Neural cell (in vitro differentiated cells): ENCODE data around the gene RASAL2.

Experiments used
- EP300 ChIP-seq: fragments of 450-650 bp; conservative IDR thresholded peaks from 2 replicates; pipeline ENCODE4 v1.6.1; 2014; ENCODE audit warnings: antibody characterized with exemption, mild to moderate bottlenecking, moderate library complexity; ENCODE audit not compliant: poor library complexity, severe bottlenecking
- EZH2 ChIP-seq: fragments of 200-600, 300-800 bp; shearing (Covaris generic), sonication (generic); IDR thresholded peaks from 2 replicates; pipeline ENCODE4 v1.6.1; 2014; ENCODE audit warnings: antibody characterized with exemption, low read length, borderline replicate concordance, mild to moderate bottlenecking; ENCODE audit not compliant: insufficient read depth, poor library complexity, severe bottlenecking
- POLR2AphosphoS5 ChIP-seq: IDR thresholded peaks from 2 replicates; pipeline ENCODE4 v1.6.1; 2012
- RAD21 ChIP-seq: fragments of 450-650 bp; conservative IDR thresholded peaks from 2 replicates; pipeline ENCODE4 v1.6.1; 2014; ENCODE audit warnings: antibody characterized with exemption, mild to moderate bottlenecking, moderate library complexity
- SMC3 ChIP-seq: fragments of 450-650 bp; conservative IDR thresholded peaks from 2 replicates; pipeline ENCODE4 v1.6.1; 2014; ENCODE audit warnings: antibody characterized with exemption, mild to moderate bottlenecking, moderate library complexity; ENCODE audit not compliant: poor library complexity
- TAF1 ChIP-seq: IDR thresholded peaks from 2 replicates; pipeline ENCODE4 v1.6.1; 2012; ENCODE audit warnings: low read depth
- TF ChIP-seq, protein P1 (sequence below): fragments of 450-650 bp; IDR thresholded peaks from 2 replicates; pipeline ENCODE4 v1.5.1; 2014; ENCODE audit warnings: antibody characterized with exemption, mild to moderate bottlenecking, moderate library complexity; ENCODE audit not compliant: poor library complexity, severe bottlenecking
- TF ChIP-seq, protein P2 (sequence below): IDR thresholded peaks from 2 replicates; pipeline ENCODE4 v1.6.1; 2012; ENCODE audit warnings: borderline replicate concordance

DNA sequence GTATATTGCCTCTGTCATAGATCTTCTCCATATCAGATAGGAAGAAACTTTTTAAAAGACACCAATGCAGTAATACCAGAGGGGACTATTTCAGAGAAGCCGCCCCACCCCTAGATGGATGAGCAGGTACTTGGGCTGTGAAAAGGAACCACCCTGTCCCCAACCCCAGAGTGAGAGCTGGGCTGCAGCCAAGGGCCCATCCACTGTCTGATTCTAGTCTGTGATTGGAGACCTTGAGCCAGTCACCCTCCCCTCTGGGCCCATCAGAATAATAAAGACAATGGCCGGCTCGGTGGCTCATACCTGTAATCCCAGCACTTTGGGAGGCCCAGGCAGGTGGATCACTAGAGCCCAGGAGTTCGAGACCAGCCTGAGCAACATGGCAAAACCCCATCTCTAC, 397.8 kb downstream of the RASAL2 start:
- no peak for TF ChIP-seq EP300
- TF ChIP-seq, protein P1, sequence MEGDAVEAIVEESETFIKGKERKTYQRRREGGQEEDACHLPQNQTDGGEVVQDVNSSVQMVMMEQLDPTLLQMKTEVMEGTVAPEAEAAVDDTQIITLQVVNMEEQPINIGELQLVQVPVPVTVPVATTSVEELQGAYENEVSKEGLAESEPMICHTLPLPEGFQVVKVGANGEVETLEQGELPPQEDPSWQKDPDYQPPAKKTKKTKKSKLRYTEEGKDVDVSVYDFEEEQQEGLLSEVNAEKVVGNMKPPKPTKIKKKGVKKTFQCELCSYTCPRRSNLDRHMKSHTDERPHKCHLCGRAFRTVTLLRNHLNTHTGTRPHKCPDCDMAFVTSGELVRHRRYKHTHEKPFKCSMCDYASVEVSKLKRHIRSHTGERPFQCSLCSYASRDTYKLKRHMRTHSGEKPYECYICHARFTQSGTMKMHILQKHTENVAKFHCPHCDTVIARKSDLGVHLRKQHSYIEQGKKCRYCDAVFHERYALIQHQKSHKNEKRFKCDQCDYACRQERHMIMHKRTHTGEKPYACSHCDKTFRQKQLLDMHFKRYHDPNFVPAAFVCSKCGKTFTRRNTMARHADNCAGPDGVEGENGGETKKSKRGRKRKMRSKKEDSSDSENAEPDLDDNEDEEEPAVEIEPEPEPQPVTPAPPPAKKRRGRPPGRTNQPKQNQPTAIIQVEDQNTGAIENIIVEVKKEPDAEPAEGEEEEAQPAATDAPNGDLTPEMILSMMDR = no peak
- no peak for TF ChIP-seq EZH2
- TF ChIP-seq POLR2AphosphoS5 = no peak
- TF ChIP-seq RAD21 = no peak
- TF ChIP-seq TAF1 = no peak
- TF ChIP-seq SMC3 = no peak
- TF ChIP-seq, protein P2, sequence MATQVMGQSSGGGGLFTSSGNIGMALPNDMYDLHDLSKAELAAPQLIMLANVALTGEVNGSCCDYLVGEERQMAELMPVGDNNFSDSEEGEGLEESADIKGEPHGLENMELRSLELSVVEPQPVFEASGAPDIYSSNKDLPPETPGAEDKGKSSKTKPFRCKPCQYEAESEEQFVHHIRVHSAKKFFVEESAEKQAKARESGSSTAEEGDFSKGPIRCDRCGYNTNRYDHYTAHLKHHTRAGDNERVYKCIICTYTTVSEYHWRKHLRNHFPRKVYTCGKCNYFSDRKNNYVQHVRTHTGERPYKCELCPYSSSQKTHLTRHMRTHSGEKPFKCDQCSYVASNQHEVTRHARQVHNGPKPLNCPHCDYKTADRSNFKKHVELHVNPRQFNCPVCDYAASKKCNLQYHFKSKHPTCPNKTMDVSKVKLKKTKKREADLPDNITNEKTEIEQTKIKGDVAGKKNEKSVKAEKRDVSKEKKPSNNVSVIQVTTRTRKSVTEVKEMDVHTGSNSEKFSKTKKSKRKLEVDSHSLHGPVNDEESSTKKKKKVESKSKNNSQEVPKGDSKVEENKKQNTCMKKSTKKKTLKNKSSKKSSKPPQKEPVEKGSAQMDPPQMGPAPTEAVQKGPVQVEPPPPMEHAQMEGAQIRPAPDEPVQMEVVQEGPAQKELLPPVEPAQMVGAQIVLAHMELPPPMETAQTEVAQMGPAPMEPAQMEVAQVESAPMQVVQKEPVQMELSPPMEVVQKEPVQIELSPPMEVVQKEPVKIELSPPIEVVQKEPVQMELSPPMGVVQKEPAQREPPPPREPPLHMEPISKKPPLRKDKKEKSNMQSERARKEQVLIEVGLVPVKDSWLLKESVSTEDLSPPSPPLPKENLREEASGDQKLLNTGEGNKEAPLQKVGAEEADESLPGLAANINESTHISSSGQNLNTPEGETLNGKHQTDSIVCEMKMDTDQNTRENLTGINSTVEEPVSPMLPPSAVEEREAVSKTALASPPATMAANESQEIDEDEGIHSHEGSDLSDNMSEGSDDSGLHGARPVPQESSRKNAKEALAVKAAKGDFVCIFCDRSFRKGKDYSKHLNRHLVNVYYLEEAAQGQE = no peak
